Measurements from ENCODE around the gene GJC1.

DNA sequence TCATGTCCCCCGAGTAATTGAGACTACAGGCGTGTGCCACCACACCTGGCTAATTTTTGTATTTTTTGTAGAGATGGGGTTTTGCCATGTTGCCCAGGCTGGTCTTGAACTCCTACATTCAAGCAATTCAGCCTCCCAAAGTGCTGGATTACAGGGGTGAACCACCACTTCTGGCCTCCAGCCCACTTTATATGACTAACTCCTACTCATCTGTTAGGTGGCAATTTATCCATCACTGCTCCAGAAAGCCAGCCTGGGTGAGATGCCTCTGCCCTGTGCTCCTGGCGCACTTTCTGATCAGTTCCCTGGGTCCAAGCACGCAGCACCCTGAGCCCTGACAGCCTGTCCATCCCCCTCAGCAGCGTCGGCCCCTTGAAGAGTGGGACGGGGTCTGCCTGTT lies 41.9 kb downstream of the GJC1 start:
- TF ChIP-seq CTCF (IDR thresholded peaks at IDR 0.05 in 4 of 5, conservative IDR thresholded peaks at IDR 0.05 in 1 of 5): no peak
- no peak for TF ChIP-seq POLR2A (IDR thresholded peaks at IDR 0.05)

All from gastrocnemius medialis (tissue), 4 donors.